HepG2 (cell line): ENCODE measurements around the gene SLC50A1. TPM values are rescaled to one million over a fixed set of nuclear protein-coding genes. Genes with fewer than 3 reads are reported as not detected.

Experiments
- CCAR2 ChIP-seq: fragments of 200-400 bp; formaldehyde crosslinking; optimal IDR thresholded peaks from 2 replicates; pipeline ENCODE3; 2018; ENCODE audit warnings: low read depth, mild to moderate bottlenecking, low read length, moderate library complexity
- FOSL1 ChIP-seq: sonication (generic); formaldehyde crosslinking; IDR thresholded peaks from 2 replicates; pipeline ENCODE4 v1.9.0; 2021; ENCODE audit warnings: missing genetic modification reagents, borderline replicate concordance
- MAFG ChIP-seq: sonication (generic); formaldehyde crosslinking; IDR thresholded peaks from 2 replicates; pipeline ENCODE4 v1.5.1; 2020; ENCODE audit warnings: mild to moderate bottlenecking, missing genetic modification reagents
- ZNF841 ChIP-seq: sonication (generic); formaldehyde crosslinking; IDR thresholded peaks from 2 replicates; pipeline ENCODE4 v1.8.1; 2023; ENCODE audit warnings: missing genetic modification reagents, borderline replicate concordance
- polyA plus RNA-seq, 8 experiments: library from polyadenylated mRNA; depleted of rRNA in 3 of 8; stranded (reverse) in 7 of 8; unstranded in 1 of 8; fragments of >200 nt; fragmentation: Illumina TruSeq in 4 of 8; extraction: Trizol in 4 of 8; gene quantifications; 2 replicates each; pipeline versions ENCODE4 v1.2.1 to v1.2.3, GENCODE V29; 2011 to 2016; ENCODE audit warnings: low read depth in 4 of 8, missing spikeins in 1 of 8, mixed read lengths in 1 of 8; ENCODE audit not compliant: insufficient read depth in 1 of 8
- total RNA-seq, 5 experiments: library from RNA; depleted of rRNA; stranded (reverse); fragments of >200 nt; fragmentation: Illumina TruSeq; extraction: Trizol; gene quantifications; 2 replicates each; pipeline ENCODE4 v1.2.3, GENCODE V29; 2016; ENCODE audit warnings: low read depth in 1 of 5
- TF ChIP-seq, protein P1 (sequence below): sonication (generic); formaldehyde crosslinking; IDR thresholded peaks from 2 replicates; pipeline ENCODE4 v1.4.0; 2020; ENCODE audit warnings: missing genetic modification reagents, borderline replicate concordance
- TF ChIP-seq, protein P2 (sequence below): sonication (generic); formaldehyde crosslinking; IDR thresholded peaks from 2 replicates; pipeline ENCODE4 v1.5.1; 2020; ENCODE audit warnings: mild to moderate bottlenecking, missing genetic modification reagents
- TF ChIP-seq, protein P3 (sequence below): sonication (generic); formaldehyde crosslinking; IDR thresholded peaks from 2 replicates; pipeline ENCODE4 v1.5.1; 2020; ENCODE audit warnings: missing genetic modification reagents, mild to moderate bottlenecking, borderline replicate concordance
- TF ChIP-seq, protein P4 (sequence below): sonication (generic); formaldehyde crosslinking; IDR thresholded peaks from 2 replicates; pipeline ENCODE4 v1.5.0; 2020; ENCODE audit warnings: mild to moderate bottlenecking, missing genetic modification reagents, borderline replicate concordance
- TF ChIP-seq, protein P5 (sequence below): sonication (generic); formaldehyde crosslinking; IDR thresholded peaks from 2 replicates; pipeline ENCODE4 v1.4.0; 2020; ENCODE audit warnings: mild to moderate bottlenecking, missing genetic modification reagents
- TF ChIP-seq, protein P6 (sequence below): sonication (generic); formaldehyde crosslinking; conservative IDR thresholded peaks from 2 replicates; pipeline ENCODE4 v1.4.0; 2020; ENCODE audit warnings: missing genetic modification reagents
- TF ChIP-seq, protein P7 (sequence below): sonication (generic); formaldehyde crosslinking; IDR thresholded peaks from 2 replicates; pipeline ENCODE4 v1.4.0; 2020; ENCODE audit warnings: missing genetic modification reagents, borderline replicate concordance

The SLC50A1 gene
- total and polyA plus RNA-seq, 2 of the 13 experiments (the other 11 are each of a cell fraction or from before 2014, with no cell fraction given), result 22.5 to 46.8 TPM

DNA sequence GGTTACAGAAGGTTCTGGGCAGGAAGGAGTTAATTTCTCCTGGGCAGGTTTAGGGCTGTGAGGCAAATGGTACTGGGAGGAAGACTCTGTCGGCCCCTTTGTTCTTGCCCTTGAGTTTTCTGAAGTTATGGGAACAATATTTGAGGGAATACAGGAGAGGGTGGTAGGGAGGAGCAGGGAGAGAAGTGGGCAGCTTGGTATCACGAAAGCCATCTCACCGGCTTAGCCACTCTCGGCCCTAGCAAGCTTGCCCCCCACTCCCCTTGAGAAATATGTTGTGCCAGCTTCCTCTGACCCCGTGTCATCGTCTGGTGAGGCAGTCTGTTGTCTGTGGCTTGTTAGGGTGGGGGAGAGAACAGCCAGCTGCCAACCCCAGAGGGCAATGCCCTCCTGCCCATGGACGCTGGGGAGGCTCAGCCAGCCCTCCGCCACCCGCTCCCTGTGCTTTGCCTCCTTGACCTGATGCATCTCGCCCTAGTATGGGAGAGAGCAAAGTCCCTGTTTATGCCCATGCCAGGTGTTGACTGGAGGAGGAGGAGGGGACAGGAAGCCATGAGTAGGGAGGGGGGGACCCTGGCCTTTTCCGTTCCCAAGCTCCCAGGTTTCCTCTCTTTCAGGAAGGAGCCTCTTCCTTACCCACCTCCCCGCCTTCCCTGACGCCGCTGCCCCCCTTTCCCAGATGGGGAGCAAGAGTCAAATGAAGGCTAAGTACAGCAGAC is 6.7 kb upstream of the SLC50A1 start (continued):
- no peak for TF ChIP-seq MAFG
- TF ChIP-seq FOSL1 (CRISPR knock-in tag), result no peak
- TF ChIP-seq, protein P1, sequence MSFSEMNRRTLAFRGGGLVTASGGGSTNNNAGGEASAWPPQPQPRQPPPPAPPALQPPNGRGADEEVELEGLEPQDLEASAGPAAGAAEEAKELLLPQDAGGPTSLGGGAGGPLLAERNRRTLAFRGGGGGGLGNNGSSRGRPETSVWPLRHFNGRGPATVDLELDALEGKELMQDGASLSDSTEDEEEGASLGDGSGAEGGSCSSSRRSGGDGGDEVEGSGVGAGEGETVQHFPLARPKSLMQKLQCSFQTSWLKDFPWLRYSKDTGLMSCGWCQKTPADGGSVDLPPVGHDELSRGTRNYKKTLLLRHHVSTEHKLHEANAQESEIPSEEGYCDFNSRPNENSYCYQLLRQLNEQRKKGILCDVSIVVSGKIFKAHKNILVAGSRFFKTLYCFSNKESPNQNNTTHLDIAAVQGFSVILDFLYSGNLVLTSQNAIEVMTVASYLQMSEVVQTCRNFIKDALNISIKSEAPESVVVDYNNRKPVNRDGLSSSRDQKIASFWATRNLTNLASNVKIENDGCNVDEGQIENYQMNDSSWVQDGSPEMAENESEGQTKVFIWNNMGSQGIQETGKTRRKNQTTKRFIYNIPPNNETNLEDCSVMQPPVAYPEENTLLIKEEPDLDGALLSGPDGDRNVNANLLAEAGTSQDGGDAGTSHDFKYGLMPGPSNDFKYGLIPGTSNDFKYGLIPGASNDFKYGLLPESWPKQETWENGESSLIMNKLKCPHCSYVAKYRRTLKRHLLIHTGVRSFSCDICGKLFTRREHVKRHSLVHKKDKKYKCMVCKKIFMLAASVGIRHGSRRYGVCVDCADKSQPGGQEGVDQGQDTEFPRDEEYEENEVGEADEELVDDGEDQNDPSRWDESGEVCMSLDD (CRISPR knock-in tag), result no peak
- TF ChIP-seq, protein P2, sequence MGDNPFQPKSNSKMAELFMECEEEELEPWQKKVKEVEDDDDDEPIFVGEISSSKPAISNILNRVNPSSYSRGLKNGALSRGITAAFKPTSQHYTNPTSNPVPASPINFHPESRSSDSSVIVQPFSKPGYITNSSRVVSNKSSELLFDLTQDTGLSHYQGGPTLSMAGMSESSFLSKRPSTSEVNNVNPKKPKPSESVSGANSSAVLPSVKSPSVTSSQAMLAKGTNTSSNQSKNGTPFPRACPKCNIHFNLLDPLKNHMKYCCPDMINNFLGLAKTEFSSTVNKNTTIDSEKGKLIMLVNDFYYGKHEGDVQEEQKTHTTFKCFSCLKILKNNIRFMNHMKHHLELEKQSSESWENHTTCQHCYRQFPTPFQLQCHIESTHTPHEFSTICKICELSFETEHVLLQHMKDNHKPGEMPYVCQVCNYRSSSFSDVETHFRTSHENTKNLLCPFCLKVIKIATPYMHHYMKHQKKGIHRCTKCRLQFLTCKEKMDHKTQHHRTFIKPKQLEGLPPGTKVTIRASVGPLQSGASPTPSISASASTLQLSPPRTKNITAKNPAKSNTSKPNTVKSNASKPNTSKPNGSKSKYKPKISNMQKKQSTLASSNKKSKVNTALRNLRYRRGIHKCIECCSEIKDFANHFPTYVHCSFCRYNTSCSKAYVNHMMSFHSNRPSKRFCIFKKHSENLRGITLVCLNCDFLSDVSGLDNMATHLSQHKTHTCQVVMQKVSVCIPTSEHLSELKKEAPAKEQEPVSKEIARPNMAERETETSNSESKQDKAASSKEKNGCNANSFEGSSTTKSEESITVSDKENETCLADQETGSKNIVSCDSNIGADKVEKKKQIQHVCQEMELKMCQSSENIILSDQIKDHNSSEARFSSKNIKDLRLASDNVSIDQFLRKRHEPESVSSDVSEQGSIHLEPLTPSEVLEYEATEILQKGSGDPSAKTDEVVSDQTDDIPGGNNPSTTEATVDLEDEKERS (CRISPR knock-in tag), result peak; percentile 75; the same call in 1 of the 2 replicates
- TF ChIP-seq, protein P3, sequence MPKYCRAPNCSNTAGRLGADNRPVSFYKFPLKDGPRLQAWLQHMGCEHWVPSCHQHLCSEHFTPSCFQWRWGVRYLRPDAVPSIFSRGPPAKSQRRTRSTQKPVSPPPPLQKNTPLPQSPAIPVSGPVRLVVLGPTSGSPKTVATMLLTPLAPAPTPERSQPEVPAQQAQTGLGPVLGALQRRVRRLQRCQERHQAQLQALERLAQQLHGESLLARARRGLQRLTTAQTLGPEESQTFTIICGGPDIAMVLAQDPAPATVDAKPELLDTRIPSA (CRISPR knock-in tag), result no peak
- TF ChIP-seq, protein P4, sequence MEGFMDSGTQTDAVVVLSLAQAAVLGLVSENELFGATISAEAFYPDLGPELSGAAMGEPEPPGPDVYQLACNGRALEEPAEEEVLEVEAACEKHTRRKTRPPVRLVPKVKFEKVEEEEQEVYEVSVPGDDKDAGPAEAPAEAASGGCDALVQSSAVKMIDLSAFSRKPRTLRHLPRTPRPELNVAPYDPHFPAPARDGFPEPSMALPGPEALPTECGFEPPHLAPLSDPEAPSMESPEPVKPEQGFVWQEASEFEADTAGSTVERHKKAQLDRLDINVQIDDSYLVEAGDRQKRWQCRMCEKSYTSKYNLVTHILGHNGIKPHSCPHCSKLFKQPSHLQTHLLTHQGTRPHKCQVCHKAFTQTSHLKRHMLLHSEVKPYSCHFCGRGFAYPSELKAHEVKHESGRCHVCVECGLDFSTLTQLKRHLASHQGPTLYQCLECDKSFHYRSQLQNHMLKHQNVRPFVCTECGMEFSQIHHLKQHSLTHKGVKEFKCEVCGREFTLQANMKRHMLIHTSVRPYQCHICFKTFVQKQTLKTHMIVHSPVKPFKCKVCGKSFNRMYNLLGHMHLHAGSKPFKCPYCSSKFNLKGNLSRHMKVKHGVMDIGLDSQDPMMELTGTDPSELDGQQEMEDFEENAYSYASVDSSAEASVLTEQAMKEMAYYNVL, result peak; percentile 68; the same call in 1 of the 2 replicates
- TF ChIP-seq, protein P5, sequence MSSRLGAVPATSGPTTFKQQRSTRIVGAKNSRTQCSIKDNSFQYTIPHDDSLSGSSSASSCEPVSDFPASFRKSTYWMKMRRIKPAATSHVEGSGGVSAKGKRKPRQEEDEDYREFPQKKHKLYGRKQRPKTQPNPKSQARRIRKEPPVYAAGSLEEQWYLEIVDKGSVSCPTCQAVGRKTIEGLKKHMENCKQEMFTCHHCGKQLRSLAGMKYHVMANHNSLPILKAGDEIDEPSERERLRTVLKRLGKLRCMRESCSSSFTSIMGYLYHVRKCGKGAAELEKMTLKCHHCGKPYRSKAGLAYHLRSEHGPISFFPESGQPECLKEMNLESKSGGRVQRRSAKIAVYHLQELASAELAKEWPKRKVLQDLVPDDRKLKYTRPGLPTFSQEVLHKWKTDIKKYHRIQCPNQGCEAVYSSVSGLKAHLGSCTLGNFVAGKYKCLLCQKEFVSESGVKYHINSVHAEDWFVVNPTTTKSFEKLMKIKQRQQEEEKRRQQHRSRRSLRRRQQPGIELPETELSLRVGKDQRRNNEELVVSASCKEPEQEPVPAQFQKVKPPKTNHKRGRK (CRISPR knock-in tag), result no peak
- no peak for TF ChIP-seq ZNF841 (CRISPR knock-in tag)
- TF ChIP-seq CCAR2, result no peak
- TF ChIP-seq, protein P6, sequence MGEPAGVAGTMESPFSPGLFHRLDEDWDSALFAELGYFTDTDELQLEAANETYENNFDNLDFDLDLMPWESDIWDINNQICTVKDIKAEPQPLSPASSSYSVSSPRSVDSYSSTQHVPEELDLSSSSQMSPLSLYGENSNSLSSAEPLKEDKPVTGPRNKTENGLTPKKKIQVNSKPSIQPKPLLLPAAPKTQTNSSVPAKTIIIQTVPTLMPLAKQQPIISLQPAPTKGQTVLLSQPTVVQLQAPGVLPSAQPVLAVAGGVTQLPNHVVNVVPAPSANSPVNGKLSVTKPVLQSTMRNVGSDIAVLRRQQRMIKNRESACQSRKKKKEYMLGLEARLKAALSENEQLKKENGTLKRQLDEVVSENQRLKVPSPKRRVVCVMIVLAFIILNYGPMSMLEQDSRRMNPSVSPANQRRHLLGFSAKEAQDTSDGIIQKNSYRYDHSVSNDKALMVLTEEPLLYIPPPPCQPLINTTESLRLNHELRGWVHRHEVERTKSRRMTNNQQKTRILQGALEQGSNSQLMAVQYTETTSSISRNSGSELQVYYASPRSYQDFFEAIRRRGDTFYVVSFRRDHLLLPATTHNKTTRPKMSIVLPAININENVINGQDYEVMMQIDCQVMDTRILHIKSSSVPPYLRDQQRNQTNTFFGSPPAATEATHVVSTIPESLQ (CRISPR knock-in tag), result no peak
- TF ChIP-seq, protein P7, sequence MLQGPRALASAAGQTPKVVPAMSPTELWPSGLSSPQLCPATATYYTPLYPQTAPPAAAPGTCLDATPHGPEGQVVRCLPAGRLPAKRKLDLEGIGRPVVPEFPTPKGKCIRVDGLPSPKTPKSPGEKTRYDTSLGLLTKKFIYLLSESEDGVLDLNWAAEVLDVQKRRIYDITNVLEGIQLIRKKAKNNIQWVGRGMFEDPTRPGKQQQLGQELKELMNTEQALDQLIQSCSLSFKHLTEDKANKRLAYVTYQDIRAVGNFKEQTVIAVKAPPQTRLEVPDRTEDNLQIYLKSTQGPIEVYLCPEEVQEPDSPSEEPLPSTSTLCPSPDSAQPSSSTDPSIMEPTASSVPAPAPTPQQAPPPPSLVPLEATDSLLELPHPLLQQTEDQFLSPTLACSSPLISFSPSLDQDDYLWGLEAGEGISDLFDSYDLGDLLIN (CRISPR knock-in tag), result no peak
